ENCODE measurements around the gene KCNQ1OT1. TPM values are rescaled to one million over a fixed set of nuclear protein-coding genes. Genes with fewer than 3 reads are reported as not detected.

The KCNQ1OT1 gene
- total and polyA plus RNA-seq, 9 of the 15 experiments (the other 6 are each of a cell fraction or from before 2014, with no cell fraction given), result 0.04 to 2.3 (median 0.74) TPM

DNA sequence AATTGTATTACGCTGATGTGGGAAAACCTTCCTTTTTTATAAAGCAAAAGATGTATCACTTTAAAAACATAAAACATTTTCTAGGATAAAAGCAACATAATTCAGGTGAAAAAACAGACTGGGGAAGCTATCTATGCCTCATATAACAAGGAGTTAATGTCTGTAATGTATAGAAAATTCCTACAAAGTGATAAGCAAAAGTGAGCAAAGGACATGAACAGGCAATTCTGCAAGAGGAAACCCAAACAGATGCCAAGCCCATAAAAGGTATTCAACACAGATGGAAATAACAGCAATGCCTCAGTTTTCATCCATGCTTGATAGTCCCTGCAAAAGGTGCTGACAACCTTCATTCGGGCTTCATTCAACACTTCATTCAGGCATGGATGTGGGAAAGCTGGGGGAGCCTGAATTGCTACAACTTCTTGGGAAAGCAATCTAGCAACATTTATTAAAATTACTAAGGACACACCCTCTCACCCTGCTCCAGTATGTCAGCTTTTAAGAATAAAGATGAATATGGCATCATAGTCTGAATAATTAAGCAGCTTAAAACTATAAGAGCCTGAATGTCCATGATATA is 39.3 kb downstream of the KCNQ1OT1 start (continued):
- peak; percentile 38; the same call in 1 of the 2 replicates for TF ChIP-seq TRIM28 (IDR thresholded peaks at IDR 0.05)
- TF ChIP-seq, protein P1, sequence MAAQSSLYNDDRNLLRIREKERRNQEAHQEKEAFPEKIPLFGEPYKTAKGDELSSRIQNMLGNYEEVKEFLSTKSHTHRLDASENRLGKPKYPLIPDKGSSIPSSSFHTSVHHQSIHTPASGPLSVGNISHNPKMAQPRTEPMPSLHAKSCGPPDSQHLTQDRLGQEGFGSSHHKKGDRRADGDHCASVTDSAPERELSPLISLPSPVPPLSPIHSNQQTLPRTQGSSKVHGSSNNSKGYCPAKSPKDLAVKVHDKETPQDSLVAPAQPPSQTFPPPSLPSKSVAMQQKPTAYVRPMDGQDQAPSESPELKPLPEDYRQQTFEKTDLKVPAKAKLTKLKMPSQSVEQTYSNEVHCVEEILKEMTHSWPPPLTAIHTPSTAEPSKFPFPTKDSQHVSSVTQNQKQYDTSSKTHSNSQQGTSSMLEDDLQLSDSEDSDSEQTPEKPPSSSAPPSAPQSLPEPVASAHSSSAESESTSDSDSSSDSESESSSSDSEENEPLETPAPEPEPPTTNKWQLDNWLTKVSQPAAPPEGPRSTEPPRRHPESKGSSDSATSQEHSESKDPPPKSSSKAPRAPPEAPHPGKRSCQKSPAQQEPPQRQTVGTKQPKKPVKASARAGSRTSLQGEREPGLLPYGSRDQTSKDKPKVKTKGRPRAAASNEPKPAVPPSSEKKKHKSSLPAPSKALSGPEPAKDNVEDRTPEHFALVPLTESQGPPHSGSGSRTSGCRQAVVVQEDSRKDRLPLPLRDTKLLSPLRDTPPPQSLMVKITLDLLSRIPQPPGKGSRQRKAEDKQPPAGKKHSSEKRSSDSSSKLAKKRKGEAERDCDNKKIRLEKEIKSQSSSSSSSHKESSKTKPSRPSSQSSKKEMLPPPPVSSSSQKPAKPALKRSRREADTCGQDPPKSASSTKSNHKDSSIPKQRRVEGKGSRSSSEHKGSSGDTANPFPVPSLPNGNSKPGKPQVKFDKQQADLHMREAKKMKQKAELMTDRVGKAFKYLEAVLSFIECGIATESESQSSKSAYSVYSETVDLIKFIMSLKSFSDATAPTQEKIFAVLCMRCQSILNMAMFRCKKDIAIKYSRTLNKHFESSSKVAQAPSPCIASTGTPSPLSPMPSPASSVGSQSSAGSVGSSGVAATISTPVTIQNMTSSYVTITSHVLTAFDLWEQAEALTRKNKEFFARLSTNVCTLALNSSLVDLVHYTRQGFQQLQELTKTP (IDR thresholded peaks at IDR 0.05; ENCODE audit: low read depth in 1 of 2, partially characterized antibody in 2 of 2), result peak in 1 of 2 experiments; percentile 96
- 0 out of 2 replicates have a peak, but pooled peaks have one; percentile 22 for TF ChIP-seq ZNF316 (IDR thresholded peaks at IDR 0.05)
- TF ChIP-seq RBM25 (IDR thresholded peaks at IDR 0.05; ENCODE audit: low read depth, low read length, severe bottlenecking), result peak; percentile 31
- peak in 1 of 2 experiments; percentile 23; a peak in 1 of 3 replicates for TF ChIP-seq CBX3 (IDR thresholded peaks at IDR 0.05; ENCODE audit: borderline replicate concordance in 1 of 2, low read length in 2 of 2)
- 0 out of 4 replicates have a peak, but pooled peaks of 1 of the 2 experiments have one; percentile 22 for TF ChIP-seq TRIM24 (IDR thresholded peaks at IDR 0.05)
- no peak for TF ChIP-seq CBX2 (IDR thresholded peaks at IDR 0.05; ENCODE audit: insufficient read depth, low read length, poor library complexity, severe bottlenecking)
- no peak for TF ChIP-seq ZNF584 (CRISPR knock-in tag; IDR thresholded peaks at IDR 0.05; ENCODE audit: low read depth)
- TF ChIP-seq SMAD4 (CRISPR knock-in tag; conservative IDR thresholded peaks at IDR 0.05), result no peak
